Lower leg skin (tissue), 3 donors: ENCODE measurements around the gene CPEB2.

Experiments used
- CTCF ChIP-seq, 3 donors: fragments of 450-650 bp; IDR thresholded peaks; one replicate each; pipeline ENCODE4 v1.5.1; 2016; ENCODE audit warnings: antibody characterized with exemption in 3 of 3, mild to moderate bottlenecking in 3 of 3, moderate library complexity in 2 of 3
- POLR2A ChIP-seq, 2 donors: fragments of 450-650 bp; IDR thresholded peaks; one replicate each; pipeline ENCODE4 v1.6.1; 2016 to 2017; ENCODE audit warnings: antibody characterized with exemption in 2 of 2, mild to moderate bottlenecking in 1 of 2, moderate library complexity in 1 of 2

- TF ChIP-seq CTCF (IDR thresholded peaks at IDR 0.05) = no peak
- TF ChIP-seq POLR2A (IDR thresholded peaks at IDR 0.05) = no peak
These were observed 18.4 kb downstream of the CPEB2 start for GRCh38 chr4:15020502-15021286.
